GM19193 (cell line): ENCODE data around the gene PLPP2.

Experiments used
- POLR2A ChIP-seq: IDR thresholded peaks from 4 replicates; pipeline ENCODE4 v1.6.1; 2011; ENCODE audit not compliant: insufficient read depth, insufficient read length; ENCODE audit errors: extremely low read depth

Gene PLPP2

DNA sequence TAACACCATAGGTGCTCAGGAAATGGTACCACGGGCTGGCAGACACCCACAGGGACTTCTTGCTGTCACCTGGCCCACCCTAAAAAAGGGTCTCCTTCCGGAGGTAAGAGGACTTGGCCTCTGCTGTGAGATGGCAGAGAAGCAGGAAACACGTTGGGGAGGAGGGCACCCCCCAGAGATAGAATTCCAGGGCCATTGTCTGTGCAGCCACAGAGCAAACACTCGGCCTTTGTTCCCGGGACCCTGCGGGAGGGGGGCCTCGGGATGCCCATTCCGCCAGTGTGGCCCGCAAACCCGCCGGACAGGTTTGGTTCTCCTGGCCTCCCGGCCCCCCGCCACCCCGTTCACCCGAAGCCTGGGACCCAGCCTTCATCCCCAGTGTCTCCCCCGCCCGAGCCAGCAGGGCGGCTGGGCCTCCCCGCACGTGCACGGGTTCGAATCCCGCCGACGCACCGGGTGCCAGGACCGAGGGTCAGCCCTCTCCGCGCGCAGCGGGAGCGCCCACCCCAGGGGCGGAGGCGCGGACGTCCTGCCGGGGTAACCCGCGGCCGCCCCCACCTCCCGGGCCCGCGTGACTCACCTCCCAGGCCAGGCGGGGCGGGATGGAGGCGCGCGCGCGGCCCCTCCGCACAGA, 714 bp downstream of the PLPP2 start:
- no peak for TF ChIP-seq POLR2A

DNA sequence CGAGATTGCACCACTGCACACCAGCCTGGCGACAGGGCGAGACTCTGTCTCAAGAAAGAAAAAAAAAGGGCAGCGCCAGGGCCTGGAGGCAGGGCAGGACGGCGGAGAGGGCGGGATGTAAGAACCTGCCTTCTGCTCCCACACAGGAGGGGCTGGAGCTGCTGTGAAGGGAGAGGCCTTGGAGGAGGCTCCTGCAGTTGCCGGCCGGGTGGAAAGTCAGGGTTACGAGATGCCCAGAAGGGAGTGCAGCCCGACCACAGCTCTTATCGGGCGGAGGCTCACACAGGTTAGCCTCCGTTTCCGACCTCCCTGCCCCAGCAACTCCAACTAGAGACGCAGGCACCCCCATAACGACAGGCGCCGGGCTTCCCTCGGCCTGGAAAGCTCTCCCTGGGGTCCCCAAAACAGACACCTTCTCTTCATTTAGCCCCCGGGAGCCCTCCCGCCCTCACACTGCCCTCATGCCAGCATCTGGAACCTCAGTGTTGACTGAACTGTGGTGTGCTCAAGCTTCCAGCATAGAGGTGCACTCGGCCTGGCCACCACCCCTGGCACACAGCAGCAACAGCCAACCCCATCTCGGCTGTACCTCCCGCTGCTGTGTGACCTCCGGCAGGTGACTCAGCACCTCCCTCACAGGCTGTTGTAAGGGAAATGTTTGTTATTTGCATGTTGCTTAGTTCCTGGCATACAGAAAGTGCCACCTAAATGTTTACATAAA, 1.4 kb downstream of the PLPP2 start:
- TF ChIP-seq POLR2A: no peak

DNA sequence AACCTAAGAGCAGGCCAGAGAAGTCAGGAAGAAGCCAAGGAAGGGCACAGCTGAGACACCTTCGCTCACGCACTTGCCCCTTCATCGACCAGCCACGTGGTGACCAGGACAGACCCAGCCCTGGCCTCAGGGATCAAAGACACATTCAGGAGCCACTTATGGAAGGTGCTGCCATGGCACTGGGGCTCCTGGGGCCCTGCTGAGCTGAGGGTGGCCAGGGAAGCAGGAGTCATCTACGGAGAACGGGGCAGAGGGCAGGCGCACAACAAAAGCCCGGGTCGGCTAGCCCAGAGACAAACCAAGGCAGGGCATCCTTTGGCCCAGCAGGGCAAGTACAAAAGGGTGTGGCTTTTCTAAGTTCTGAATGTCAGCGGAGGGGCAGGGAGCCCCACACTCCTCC, 2.3 kb downstream of the PLPP2 start:
- no peak for TF ChIP-seq POLR2A

DNA sequence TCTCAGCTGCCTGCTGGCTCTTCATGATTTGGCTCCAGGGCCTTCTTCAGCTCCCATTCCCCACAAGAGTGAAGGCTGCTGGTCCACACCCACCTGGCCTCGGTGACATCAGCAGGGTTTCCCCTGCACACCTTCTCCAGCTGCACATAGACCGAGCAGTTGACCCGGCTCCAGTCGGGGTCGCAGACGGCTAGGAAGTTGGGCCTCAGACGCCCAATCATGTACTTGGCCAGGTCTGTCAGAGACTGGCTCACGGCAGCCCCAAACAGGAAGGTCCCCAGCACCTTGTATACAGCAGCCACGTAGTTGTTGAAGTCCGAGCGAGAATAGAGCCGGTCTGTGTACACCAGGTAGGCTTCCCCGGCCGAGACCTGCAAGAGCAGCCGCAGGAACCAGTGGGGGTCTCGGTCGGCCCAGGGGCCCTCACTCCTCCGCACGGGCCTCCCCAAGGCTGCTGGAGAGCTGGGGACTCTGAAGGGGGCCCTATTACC, 3.8 kb downstream of the PLPP2 start:
- no peak for TF ChIP-seq POLR2A

DNA sequence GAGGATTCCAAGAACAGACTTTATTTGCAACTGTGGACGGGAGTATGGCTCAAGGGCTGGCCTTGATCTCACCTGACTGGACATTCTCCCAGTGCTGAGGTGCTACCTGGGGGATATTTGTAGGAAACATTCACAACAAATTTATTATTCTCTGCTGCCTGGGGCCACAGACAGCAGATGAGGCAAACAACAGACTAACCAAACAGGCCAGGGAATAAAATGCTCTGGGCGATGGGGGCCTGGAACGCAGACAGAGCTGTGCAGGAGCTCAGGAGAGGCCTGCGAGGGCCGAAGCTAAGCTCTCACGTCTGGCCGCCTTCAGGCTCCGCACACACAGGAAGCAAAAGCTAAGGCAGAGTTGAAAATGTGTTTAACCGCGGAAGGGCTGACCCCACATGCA, 7.8 kb downstream of the PLPP2 start:
- TF ChIP-seq POLR2A: no peak

DNA sequence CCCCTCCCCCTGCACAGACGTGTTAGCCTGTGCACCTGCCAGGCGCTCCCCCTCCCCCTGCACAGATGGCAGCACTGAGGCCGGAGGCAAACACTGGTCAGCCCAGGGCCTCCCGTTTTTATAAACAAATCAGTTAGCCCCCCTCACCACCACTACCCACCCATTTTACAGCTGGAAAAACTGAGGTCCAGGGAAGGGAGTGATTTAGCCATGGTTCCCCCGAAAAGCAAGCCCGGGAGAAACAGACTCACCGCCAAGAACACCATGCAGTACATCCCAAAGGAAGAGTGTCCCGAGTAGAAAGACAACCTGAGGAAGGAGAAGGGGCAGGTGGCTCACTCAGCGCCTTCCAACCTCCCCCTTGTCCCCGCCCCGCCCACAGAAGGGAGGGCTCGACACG, 8.7 kb downstream of the PLPP2 start:
- TF ChIP-seq POLR2A: no peak

DNA sequence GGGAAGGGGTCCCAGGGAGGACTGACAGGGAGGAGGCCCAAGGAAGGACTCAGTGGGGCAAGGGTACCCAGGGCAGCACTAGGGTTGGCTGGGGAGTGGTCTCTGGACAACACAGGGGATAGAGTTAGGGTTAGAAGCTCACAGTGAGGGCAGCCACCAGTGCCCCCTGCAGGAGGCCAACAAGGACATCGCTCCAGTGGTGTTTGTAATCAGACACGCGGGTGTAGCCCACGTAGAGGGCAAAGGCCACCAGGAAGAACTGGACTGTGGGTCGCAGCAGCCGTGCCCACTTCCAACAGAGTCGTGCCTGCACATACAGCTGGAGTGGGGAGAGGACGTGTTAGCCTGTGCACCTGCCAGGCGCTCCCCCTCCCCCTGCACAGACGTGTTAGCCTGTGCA, 9.2 kb downstream of the PLPP2 start:
- TF ChIP-seq POLR2A: no peak

DNA sequence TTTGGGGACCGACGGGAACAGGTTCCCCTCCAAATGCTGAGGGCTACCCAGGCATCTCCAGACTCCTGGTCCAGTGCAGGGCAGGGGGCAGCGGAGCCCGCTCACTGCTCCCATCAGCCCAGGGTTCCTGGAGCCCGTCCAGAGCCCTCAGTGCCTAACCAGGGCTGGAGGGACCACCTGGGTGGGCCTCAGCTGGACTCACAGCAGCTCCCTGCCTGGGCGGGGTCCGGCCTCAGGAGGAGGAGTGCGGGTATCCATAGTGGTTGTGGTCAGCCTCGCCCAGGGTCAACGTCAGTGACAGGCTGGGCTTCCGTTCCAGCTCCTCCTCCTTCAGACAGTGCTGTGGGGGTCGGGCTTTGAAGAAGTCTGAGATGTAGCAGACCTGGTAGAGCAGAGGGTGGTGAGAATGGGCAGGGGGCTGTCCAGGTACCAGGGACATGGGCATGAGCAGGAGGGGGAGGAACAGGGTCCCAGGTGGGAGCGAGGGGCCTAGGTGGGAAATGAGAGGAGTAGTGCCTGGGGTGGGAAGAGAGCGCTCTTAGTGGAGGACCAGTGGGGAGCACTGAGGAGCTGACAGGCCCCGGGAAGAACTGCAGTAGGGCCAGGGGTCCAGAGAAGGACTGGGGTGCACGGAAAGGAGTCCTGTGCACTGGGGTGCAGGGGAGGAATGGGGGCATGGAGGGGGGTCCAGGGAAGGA, 9.9 kb downstream of the PLPP2 start:
- no peak for TF ChIP-seq POLR2A

DNA sequence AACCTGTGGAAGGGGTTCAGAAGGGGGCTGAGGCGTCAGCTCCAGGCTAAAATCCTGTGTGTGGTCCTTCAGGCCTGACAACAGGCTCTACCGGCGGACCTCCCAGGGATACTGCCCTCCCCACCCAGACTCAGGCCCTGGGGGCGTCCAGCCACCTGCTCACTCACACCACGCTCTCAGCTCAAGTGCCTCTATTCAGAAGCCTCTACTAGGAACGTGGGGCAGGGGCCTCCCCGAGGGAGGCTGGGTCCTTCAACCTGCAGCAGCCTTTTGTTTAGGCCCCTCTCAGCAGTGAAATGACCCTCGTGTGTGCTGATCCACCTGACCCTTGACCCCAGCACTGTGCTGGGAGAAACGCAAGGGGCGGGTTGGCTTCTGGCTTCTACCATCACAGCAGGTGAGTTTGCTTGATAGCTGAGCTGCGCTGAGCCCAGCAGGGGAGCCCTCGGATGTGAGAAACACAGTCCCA, 10.6 kb downstream of the PLPP2 start:
- no peak for TF ChIP-seq POLR2A

DNA sequence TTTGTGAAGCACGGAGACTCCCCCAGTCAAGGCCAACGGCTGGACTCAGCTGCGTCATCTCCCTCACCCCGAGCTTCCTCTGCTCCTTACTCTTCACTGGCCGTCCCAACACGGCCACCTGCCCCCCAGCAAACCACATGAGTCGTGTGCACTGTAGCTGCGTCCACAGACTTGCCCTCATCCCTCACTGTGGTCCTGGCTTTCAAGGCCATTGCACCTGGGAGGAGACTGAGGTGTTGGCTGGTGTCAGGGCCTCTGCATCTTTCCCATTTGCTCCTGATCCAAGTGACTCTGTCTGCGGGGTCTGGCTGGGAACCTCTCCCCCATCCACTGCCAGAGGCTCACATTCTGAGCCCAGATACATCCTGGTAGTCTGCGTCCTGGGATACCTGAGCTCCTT, 11.5 kb downstream of the PLPP2 start:
- TF ChIP-seq POLR2A: no peak

DNA sequence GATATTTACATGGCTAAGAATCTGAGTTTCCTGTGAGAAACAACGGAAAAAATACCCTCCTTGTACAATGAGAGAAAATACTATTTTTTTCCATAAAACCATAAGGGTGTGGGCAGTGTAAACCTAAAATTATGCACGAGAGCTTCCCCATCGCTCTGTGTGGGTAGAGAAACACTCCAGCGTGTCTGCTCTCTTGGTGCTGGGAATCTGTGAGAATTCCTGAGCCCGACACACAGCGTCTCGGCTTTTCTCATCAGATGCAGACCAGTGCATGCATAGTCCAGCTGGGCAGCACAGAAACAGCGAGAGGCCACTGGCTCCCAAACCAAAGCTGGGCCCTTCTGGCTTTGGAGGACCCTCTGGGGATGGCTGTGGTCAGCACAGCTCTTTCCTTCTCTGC, 12.0 kb downstream of the PLPP2 start:
- no peak for TF ChIP-seq POLR2A

DNA sequence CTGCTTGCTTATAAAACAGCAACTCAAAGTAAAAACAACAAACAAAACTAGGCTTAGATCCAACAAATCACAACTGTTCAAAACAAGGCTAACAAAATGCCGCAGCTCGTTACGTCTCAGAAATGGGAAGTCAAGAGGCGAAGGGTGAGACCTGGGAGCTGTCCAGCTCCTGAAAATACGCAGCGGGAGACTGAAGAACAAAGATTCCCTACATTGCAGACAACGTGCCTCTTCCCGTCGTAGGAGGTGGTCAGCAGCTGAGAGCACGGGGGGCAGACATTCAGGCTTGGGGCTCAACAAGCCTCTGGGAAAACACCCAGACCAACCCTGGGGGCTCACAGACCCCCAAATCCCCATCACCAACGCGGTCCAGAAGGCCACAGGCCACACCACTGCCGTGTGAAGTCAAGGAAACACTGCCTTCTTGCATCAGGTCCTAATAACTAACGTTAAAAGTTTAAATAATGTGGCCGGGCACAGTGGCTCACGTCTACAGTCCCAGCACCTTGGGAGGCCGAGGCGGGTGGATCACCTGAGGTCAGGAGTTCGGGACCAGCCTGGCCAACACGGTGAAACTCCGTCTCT, 13.5 kb downstream of the PLPP2 start:
- no peak for TF ChIP-seq POLR2A

DNA sequence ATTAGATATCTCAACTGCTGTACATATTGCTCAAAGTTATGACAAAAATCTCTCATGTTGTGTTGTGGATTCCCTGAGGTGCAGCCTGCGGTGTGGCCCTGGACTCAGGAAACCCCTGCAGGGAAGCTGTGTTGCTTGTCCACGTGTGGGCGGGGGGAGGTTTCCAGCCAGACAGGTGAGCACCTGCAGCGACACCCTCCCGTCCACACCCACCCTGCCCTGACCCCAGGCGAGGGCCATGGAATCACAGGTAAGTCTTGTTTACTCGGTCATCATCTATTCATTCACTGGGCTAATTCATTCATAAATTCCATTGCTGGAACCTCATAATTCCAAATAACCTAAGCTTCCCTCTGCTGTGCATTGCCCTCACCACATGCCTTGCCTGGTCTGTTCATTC, 14.1 kb downstream of the PLPP2 start:
- TF ChIP-seq POLR2A: no peak

DNA sequence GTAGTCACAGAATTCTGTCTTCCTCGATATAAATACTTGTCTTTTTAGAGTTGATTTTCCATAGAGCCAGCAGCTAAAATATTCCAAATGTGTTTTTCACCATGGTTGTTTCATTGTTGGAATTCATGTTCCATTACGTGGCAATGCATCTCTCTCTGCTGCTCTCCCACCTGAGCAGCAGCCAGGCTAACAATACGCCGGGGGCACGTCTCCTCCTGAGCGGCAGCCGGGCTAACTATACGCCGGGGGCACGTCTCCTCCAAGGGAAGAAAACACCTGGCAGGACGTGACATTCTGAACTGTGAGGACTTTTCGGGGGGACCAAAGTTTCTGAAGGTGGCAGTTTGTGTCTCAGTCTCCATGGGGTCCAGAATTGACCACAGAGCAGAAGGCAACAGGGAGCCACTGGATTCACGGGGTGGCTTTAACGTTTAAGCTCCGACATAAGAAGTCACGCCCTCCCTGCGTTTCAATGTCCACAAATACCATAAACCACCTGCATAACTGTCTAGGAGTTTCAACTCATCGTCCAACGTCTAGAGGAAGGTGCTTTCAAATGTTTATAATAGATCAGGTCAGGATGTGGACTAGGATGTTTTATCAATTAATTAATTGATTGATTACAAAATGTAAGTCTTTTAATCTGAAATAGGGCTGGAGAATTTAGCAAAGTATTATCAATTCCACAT, 15.1 kb downstream of the PLPP2 start:
- TF ChIP-seq POLR2A: no peak

DNA sequence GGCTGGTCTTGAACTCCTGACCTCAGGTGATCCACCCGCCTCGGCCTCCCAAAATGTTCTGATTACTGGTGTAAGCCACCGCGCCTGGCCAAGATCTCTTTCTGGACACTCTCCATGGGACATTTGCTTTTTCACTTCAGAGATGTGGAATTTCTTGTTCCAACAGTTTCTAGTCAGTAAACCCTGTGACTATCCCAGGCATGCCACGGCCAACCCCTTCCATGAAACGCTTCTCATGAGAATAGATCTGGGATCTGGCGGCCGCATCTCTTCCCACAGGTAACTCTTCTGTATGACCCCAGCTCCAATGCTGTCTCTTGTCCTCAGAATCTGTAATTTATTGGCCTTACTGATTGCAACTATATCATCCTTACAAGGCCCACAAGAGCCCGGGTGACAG, 16.2 kb downstream of the PLPP2 start:
- TF ChIP-seq POLR2A: no peak
